ENCODE results near the gene NSUN6. TPM values are rescaled to one million over a fixed set of nuclear protein-coding genes. Genes with fewer than 3 reads are reported as not detected.

NSUN6 gene
- polyA plus RNA-seq, 1 of the 3 experiments (the other 2 are of a cell fraction): 5.3 TPM

DNA sequence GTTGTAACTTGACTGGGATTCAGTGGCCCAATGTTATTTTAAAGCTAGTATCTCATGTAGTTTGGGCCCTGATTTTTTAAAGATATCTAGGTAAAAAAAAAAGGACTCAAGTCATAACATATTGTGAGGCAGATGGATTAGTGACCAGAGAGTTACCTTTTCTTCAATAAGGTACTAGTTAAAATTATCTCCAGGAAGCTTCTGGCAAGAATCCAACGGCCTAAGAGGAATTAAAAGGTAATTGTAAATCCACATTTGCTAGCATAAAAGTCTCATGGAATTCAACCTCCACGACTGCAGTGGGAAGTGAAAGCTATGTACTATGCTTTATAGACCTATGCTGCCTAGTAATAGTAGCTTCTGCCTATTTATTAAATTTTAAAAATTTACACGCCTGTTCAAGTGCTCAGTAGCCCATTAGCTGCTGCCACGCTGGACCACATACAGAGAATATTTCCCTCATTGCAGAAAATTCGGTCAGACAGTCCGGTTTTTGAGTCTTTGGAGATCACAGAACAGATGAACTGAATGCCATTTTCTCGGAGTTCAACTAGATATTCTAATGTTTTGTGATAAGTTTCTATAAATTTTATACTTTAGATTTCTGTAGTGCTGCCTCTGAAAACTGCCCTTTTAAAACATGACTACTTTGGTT is 118.4 kb downstream of the NSUN6 start:
- ChIA-PET POLR2A (no interaction called here), CTCF (interaction anchor here (1.0 to 1.3 kb wide), 3 partner anchors 10 to 35 kb away, joined by 3 read pairs; no protein-coding TSS in a partner anchor)
- H3K4me2 ChIP-seq: no peak overlapping the region
- H4K20me1 ChIP-seq (ENCODE audit: insufficient read depth): no peaks in the 10 kb centered on the region
- TF ChIP-seq, protein P1, sequence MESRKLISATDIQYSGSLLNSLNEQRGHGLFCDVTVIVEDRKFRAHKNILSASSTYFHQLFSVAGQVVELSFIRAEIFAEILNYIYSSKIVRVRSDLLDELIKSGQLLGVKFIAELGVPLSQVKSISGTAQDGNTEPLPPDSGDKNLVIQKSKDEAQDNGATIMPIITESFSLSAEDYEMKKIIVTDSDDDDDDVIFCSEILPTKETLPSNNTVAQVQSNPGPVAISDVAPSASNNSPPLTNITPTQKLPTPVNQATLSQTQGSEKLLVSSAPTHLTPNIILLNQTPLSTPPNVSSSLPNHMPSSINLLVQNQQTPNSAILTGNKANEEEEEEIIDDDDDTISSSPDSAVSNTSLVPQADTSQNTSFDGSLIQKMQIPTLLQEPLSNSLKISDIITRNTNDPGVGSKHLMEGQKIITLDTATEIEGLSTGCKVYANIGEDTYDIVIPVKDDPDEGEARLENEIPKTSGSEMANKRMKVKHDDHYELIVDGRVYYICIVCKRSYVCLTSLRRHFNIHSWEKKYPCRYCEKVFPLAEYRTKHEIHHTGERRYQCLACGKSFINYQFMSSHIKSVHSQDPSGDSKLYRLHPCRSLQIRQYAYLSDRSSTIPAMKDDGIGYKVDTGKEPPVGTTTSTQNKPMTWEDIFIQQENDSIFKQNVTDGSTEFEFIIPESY (IDR thresholded peaks at IDR 0.05; ENCODE audit: borderline replicate concordance, low read depth): no peak
- TF ChIP-seq, protein P2, sequence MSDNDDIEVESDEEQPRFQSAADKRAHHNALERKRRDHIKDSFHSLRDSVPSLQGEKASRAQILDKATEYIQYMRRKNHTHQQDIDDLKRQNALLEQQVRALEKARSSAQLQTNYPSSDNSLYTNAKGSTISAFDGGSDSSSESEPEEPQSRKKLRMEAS (IDR thresholded peaks at IDR 0.05; ENCODE audit: low read depth): no peak
- TF ChIP-seq CHD2 (IDR thresholded peaks at IDR 0.05; ENCODE audit: low read length, partially characterized antibody) (no peak), RCOR1 (IDR thresholded peaks at IDR 0.05; ENCODE audit: low read length) (no peak), TCF12 (IDR thresholded peaks at IDR 0.05) (no peak), RFX5 (IDR thresholded peaks at IDR 0.05; ENCODE audit: low read length) (no peak), SMC3 (IDR thresholded peaks at IDR 0.05; ENCODE audit: low read depth, low read length) (no peak), MEF2A (IDR thresholded peaks at IDR 0.05; ENCODE audit: borderline replicate concordance, low read depth) (no peak)
- TF ChIP-seq, protein P3, sequence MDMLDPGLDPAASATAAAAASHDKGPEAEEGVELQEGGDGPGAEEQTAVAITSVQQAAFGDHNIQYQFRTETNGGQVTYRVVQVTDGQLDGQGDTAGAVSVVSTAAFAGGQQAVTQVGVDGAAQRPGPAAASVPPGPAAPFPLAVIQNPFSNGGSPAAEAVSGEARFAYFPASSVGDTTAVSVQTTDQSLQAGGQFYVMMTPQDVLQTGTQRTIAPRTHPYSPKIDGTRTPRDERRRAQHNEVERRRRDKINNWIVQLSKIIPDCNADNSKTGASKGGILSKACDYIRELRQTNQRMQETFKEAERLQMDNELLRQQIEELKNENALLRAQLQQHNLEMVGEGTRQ (IDR thresholded peaks at IDR 0.05; ENCODE audit: borderline replicate concordance, low read depth, low read length): no peak
- H3K9ac ChIP-seq: no peak overlapping the region
- H3K27me3 ChIP-seq (ENCODE audit: insufficient read depth): no peaks in the 10 kb centered on the region
- H3K36me3 ChIP-seq (replicated peaks in 1 of 2; ENCODE audit: control insufficient read depth in 1 of 2, insufficient read depth in 2 of 2, low read length in 1 of 2): peaks cover 0 to 3% of the 10 kb centered on the region in 2 experiments
- no peak for DNase-seq
- no peaks in the 10 kb centered on the region for H3K9me3 ChIP-seq
- H3K9me2 ChIP-seq: no peaks in the 10 kb centered on the region
- H3F3A ChIP-seq (replicated peaks; ENCODE audit: insufficient read depth): no peaks in the 10 kb centered on the region
- H3K4me3 ChIP-seq (ENCODE audit: low read depth in 2 of 2, low read length in 1 of 2): no peak overlapping the region
- no peaks in the 10 kb centered on the region for H3K4me1 ChIP-seq (ENCODE audit: control insufficient read depth in 1 of 2, insufficient read depth in 2 of 2, low read depth in 1 of 2, low read length in 1 of 2)
- H3K27ac ChIP-seq (ENCODE audit: low read depth in 2 of 2, low read length in 1 of 2): no peak overlapping the region
- H2AFZ ChIP-seq (ENCODE audit: low read depth): no peak overlapping the region
- no peaks in the 10 kb centered on the region for H3K79me2 ChIP-seq (ENCODE audit: insufficient read depth)
- WGBS (ENCODE audit: low lambda C conversion rate): 81% methylated on average over 7 of the region's 7 CpGs

DNA sequence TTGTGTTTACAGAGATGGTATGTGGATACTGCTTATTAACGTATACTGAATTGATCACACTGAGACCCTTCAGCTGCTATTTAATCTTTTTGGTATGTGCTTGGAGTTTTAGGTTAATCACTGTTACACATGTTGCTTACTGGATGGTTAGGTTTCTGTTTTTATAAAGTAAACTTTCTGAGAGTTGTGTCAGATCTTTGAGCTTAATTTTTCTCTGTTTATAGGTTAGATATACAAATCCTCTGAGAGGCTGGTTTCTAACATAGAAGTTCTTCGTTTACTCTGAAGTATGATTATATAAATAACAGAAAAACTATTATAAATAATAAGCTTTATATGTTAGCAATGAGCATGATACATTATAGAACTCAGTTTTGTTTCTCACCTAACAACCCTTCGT is 123.1 kb downstream of the NSUN6 start:
- Histone ChIP-seq H3K27me3 (ENCODE audit: insufficient read depth) (no peaks in the 10 kb centered on the region), H3K9me2 (no peaks in the 10 kb centered on the region), H2AFZ (ENCODE audit: low read depth) (no peak overlapping the region), H3K36me3 (replicated peaks in 1 of 2; ENCODE audit: control insufficient read depth in 1 of 2, insufficient read depth in 2 of 2, low read length in 1 of 2) (peaks cover 0 to 3% of the 10 kb centered on the region in 2 experiments), H3K4me2 (no peak overlapping the region), H3K4me3 (ENCODE audit: low read depth in 2 of 2, low read length in 1 of 2) (no peak overlapping the region), H3K4me1 (ENCODE audit: control insufficient read depth in 1 of 2, insufficient read depth in 2 of 2, low read depth in 1 of 2, low read length in 1 of 2) (no peaks in the 10 kb centered on the region), H3K79me2 (ENCODE audit: insufficient read depth) (no peaks in the 10 kb centered on the region), H3F3A (replicated peaks; ENCODE audit: insufficient read depth) (no peaks in the 10 kb centered on the region), H3K27ac (ENCODE audit: low read depth in 2 of 2, low read length in 1 of 2) (no peak overlapping the region), H3K9me3 (no peaks in the 10 kb centered on the region), H4K20me1 (ENCODE audit: insufficient read depth) (no peaks in the 10 kb centered on the region), H3K9ac (no peak overlapping the region)
- 92% methylated on average over 3 of the region's 3 CpGs for WGBS (ENCODE audit: low lambda C conversion rate)
- ChIA-PET POLR2A (no interaction called here), CTCF (interaction anchor here (1.5 kb wide), 1 partner anchor 13 kb away, joined by 3 read pairs; no protein-coding TSS in a partner anchor)
- TF ChIP-seq FOSL2 (IDR thresholded peaks at IDR 0.05; ENCODE audit: borderline replicate concordance, low read depth): no peak
- TF ChIP-seq FOXM1 (IDR thresholded peaks at IDR 0.05; ENCODE audit: low read depth): no peak
- TF ChIP-seq NRF1 (IDR thresholded peaks at IDR 0.05; ENCODE audit: low read depth, low read length): no peak
- TF ChIP-seq, protein P3 (IDR thresholded peaks at IDR 0.05; ENCODE audit: borderline replicate concordance, low read depth, low read length): no peak
- TF ChIP-seq SIN3A (IDR thresholded peaks at IDR 0.05; ENCODE audit: borderline replicate concordance, low read depth, low read length): no peak
- no peak for TF ChIP-seq MEF2A (IDR thresholded peaks at IDR 0.05; ENCODE audit: borderline replicate concordance, low read depth)
- DNase-seq: no peak

All from SK-N-SH (cell line).